IMR-90 (cell line): ENCODE data around the gene NUBPL. TPM values are rescaled to one million over a fixed set of nuclear protein-coding genes. Genes with fewer than 3 reads are reported as not detected.

Source experiments
- ATAC-seq: fragments of 200-7000 bp; cut with Tn5 transposase; 2 replicates; pipeline ENCODE4 v1.9.1; 2020; ENCODE audit warnings: low read depth, mild to moderate bottlenecking, moderate library complexity
- BruUV-seq: library from RNA; stranded (reverse); fragments of 400-500 nt; replicated peaks from 2 replicates; lab custom pipeline; 2021; lab: Mats Ljungman, UMichigan
- CTCF ChIA-PET: fragments of 300-600 bp; formaldehyde crosslinking; extraction: SDS; loops from one replicate; lab custom pipeline; 2021; ENCODE audit warnings: antibody characterized with exemption; lab: Yijun Ruan, JAX
- POLR2A ChIA-PET: fragments of 300-600 bp; sonication (Branson Sonifier 250); formaldehyde crosslinking; loops from one replicate; lab custom pipeline; 2022; ENCODE audit warnings: antibody characterized with exemption; ENCODE audit not compliant: unreplicated experiment; lab: Charles Lee
- DNase-seq: peaks from one replicate; pipeline ENCODE4 v3.0.0; 2013
- H2AFZ ChIP-seq: replicated peaks from 2 replicates; pipeline ENCODE3; 2013; ENCODE audit warnings: low read length, mild to moderate bottlenecking; ENCODE audit not compliant: poor library complexity
- H2AK5ac ChIP-seq: 2 replicates; pipeline ENCODE4 v1.6.1; 2013; ENCODE audit warnings: low read depth, low read length, inconsistent platforms
- H2AK9ac ChIP-seq: replicated peaks from 2 replicates; pipeline ENCODE3; 2013; ENCODE audit warnings: mild to moderate bottlenecking, low read depth, low read length, moderate library complexity; ENCODE audit not compliant: poor library complexity
- H2BK120ac ChIP-seq: 2 replicates; pipeline ENCODE4 v1.6.1; 2013; ENCODE audit warnings: low read depth, low read length, inconsistent platforms
- H2BK15ac ChIP-seq: 3 replicates; pipeline ENCODE4 v1.6.1; 2013; ENCODE audit warnings: low read depth, low read length, inconsistent platforms
- H2BK20ac ChIP-seq: 2 replicates; pipeline ENCODE4 v1.6.1; 2013; ENCODE audit warnings: low read depth, mild to moderate bottlenecking, inconsistent platforms, low read length, moderate library complexity
- H2BK5ac ChIP-seq: 2 replicates; pipeline ENCODE4 v1.6.1; 2013; ENCODE audit warnings: mild to moderate bottlenecking, low read depth, low read length, inconsistent platforms; ENCODE audit not compliant: poor library complexity, severe bottlenecking
- H3K14ac ChIP-seq: replicated peaks from 2 replicates; pipeline ENCODE4 v1.6.1; 2013; ENCODE audit warnings: low read depth, low read length, inconsistent platforms
- H3K18ac ChIP-seq: 2 replicates; pipeline ENCODE4 v1.6.1; 2013; ENCODE audit warnings: low read depth, low read length, control low read depth
- H3K23ac ChIP-seq: 2 replicates; pipeline ENCODE4 v1.6.1; 2013; ENCODE audit warnings: low read depth, low read length, inconsistent platforms
- H3K27ac ChIP-seq: 2 replicates; pipeline ENCODE4 v1.5.1; 2013; ENCODE audit warnings: mild to moderate bottlenecking, control low read depth, low read length; ENCODE audit not compliant: insufficient read depth
- H3K27me3 ChIP-seq: 2 replicates; pipeline ENCODE4 v1.6.1; 2013; ENCODE audit warnings: low read length; ENCODE audit not compliant: control insufficient read depth, insufficient read depth
- H3K36me3 ChIP-seq: 2 replicates; pipeline ENCODE4 v1.6.1; 2013; ENCODE audit warnings: low read length, mixed read lengths; ENCODE audit not compliant: control insufficient read depth, insufficient read depth
- H3K4ac ChIP-seq: 2 replicates; pipeline ENCODE4 v1.6.1; 2013; ENCODE audit warnings: low read depth, low read length, inconsistent platforms
- H3K4me1 ChIP-seq: 2 replicates; pipeline ENCODE4 v1.6.1; 2013; ENCODE audit warnings: low read length, mixed read lengths; ENCODE audit not compliant: control insufficient read depth, insufficient read depth
- H3K4me2 ChIP-seq: 2 replicates; pipeline ENCODE4 v1.6.1; 2013; ENCODE audit warnings: low read depth, mild to moderate bottlenecking, control low read depth, low read length, moderate library complexity
- H3K4me3 ChIP-seq: 2 replicates; pipeline ENCODE4 v1.5.1; 2013; ENCODE audit warnings: low read depth, mild to moderate bottlenecking, control low read depth, low read length, moderate library complexity; ENCODE audit not compliant: insufficient read depth
- H3K56ac ChIP-seq: 2 replicates; pipeline ENCODE4 v1.6.1; 2013; ENCODE audit warnings: low read length, inconsistent platforms; ENCODE audit not compliant: insufficient read depth; ENCODE audit errors: extremely low read depth
- H3K79me1 ChIP-seq, 2 experiments: 2 replicates each; pipeline ENCODE4 v1.6.1; 2013; ENCODE audit warnings: low read length in 2 of 2, inconsistent platforms in 1 of 2, low read depth in 1 of 2
- H3K9ac ChIP-seq: 2 replicates; pipeline ENCODE4 v1.6.1; 2013; ENCODE audit warnings: low read depth, low read length, control low read depth
- H3K9me1 ChIP-seq: 2 replicates; pipeline ENCODE4 v1.6.1; 2013; ENCODE audit warnings: low read length, inconsistent platforms; ENCODE audit not compliant: insufficient read depth
- H3K9me3 ChIP-seq: 2 replicates; pipeline ENCODE4 v1.6.1; 2013; ENCODE audit warnings: low read length; ENCODE audit not compliant: control insufficient read depth, insufficient read depth
- H4K20me1 ChIP-seq: 2 replicates; pipeline ENCODE4 v1.6.1; 2013; ENCODE audit warnings: low read length, inconsistent platforms; ENCODE audit not compliant: insufficient read depth
- H4K5ac ChIP-seq: 2 replicates; pipeline ENCODE4 v1.6.1; 2013; ENCODE audit warnings: mild to moderate bottlenecking, low read depth, low read length, control low read depth
- H4K8ac ChIP-seq, 2 experiments: 2 replicates each; pipeline ENCODE4 v1.6.1; 2013; ENCODE audit warnings: low read depth in 2 of 2, low read length in 2 of 2, control low read depth in 1 of 2, inconsistent platforms in 1 of 2
- H4K91ac ChIP-seq: 2 replicates; pipeline ENCODE4 v1.6.1; 2013; ENCODE audit warnings: low read depth, low read length, inconsistent platforms; ENCODE audit not compliant: insufficient read depth
- BHLHE40 ChIP-seq: fragments of 150-350 bp; IDR thresholded peaks from 2 replicates; pipeline ENCODE4 v1.6.1; 2016; ENCODE audit warnings: mild to moderate bottlenecking, low read depth, low read length
- CHD1 ChIP-seq: IDR thresholded peaks from 2 replicates; pipeline ENCODE4 v1.6.1; 2012; ENCODE audit warnings: low read depth, low read length, improper control_type of control experiment
- CTCF ChIP-seq: conservative IDR thresholded peaks from 2 replicates; pipeline ENCODE4 v1.5.1; 2012; ENCODE audit warnings: mild to moderate bottlenecking, low read depth, low read length, improper control_type of control experiment
- FOS ChIP-seq: fragments of 150-350 bp; IDR thresholded peaks from 2 replicates; pipeline ENCODE4 v1.6.1; 2016; ENCODE audit warnings: low read depth, low read length
- MXI1 ChIP-seq: IDR thresholded peaks from 2 replicates; pipeline ENCODE4 v1.6.1; 2012; ENCODE audit warnings: low read depth, mild to moderate bottlenecking, low read length, moderate library complexity, borderline replicate concordance
- POLR2A ChIP-seq: IDR thresholded peaks from 2 replicates; pipeline ENCODE4 v1.6.1; 2012; ENCODE audit warnings: mild to moderate bottlenecking, low read depth, low read length
- RAD21 ChIP-seq: IDR thresholded peaks from 2 replicates; pipeline ENCODE4 v1.6.1; 2012; ENCODE audit warnings: low read length, improper control_type of control experiment
- RCOR1 ChIP-seq: IDR thresholded peaks from 2 replicates; pipeline ENCODE4 v1.6.1; 2012; ENCODE audit warnings: mild to moderate bottlenecking, low read length, improper control_type of control experiment; ENCODE audit not compliant: insufficient replicate concordance
- RFX5 ChIP-seq: IDR thresholded peaks from 2 replicates; pipeline ENCODE4 v1.8.0; 2012; ENCODE audit warnings: low read depth, mild to moderate bottlenecking, low read length, moderate library complexity
- SMC3 ChIP-seq: fragments of 150-350 bp; IDR thresholded peaks from 2 replicates; pipeline ENCODE4 v1.6.1; 2016; ENCODE audit warnings: low read depth, mild to moderate bottlenecking, antibody characterized with exemption, low read length, moderate library complexity
- USF2 ChIP-seq: fragments of 150-350 bp; IDR thresholded peaks from 2 replicates; pipeline ENCODE4 v1.6.1; 2017; ENCODE audit warnings: mild to moderate bottlenecking, antibody characterized with exemption, low read length, low read depth
- WGBS, 2 experiments: methylation state at CpG; one replicate each; pipeline versions ENCODE4 v1.1.5 to v1.1.7; 2013; ENCODE audit warnings: missing lambda C conversion rate in 2 of 2; ENCODE audit not compliant: insufficient read length in 1 of 2; ENCODE audit errors: extremely low coverage in 2 of 2; 5-methylcytosine and 5-hydroxymethylcytosine counted together
- dilution Hi-C: fragments of 300-500 bp; cut with HindIII; formaldehyde crosslinking; loops from one replicate; pipeline ENCODE4 v1.14.3; 2018; ENCODE audit warnings: low sequenced_read_pairs; ENCODE audit not compliant: unreplicated experiment
- in situ Hi-C: fragments of 300-500 bp; cut with MboI; formaldehyde crosslinking; loops from 3 replicates; pipeline ENCODE4 v1.14.3; 2019; ENCODE audit warnings: low sequenced_read_pairs, inconsistent platforms, mixed read lengths
- intact Hi-C: fragments of 100-400 bp; cut with micrococcal nuclease; formaldehyde crosslinking; loops from 2 replicates; pipeline ENCODE4 v1.10.0; 2022
- polyA plus RNA-seq, 3 experiments: library from polyadenylated mRNA; depleted of rRNA; stranded (reverse); fragments of >200 nt; gene quantifications; 2 replicates each; pipeline ENCODE4 v1.2.3, GENCODE V29; 2012; ENCODE audit warnings: low replicate concordance in 1 of 3
- total RNA-seq: library from RNA; depleted of rRNA; stranded (reverse); fragments of >200 nt; gene quantifications from 2 replicates; pipeline ENCODE4 v1.2.3, GENCODE V29; 2012
- TF ChIP-seq, protein P1 (sequence below): fragments of 150-350 bp; IDR thresholded peaks from 2 replicates; pipeline ENCODE4 v1.6.1; 2016; ENCODE audit warnings: low read depth, mild to moderate bottlenecking, low read length, moderate library complexity, borderline replicate concordance

NUBPL gene
- total and polyA plus RNA-seq, 2 of the 4 experiments (the other 2 are of a cell fraction), result 5.4 to 11.5 TPM

DNA sequence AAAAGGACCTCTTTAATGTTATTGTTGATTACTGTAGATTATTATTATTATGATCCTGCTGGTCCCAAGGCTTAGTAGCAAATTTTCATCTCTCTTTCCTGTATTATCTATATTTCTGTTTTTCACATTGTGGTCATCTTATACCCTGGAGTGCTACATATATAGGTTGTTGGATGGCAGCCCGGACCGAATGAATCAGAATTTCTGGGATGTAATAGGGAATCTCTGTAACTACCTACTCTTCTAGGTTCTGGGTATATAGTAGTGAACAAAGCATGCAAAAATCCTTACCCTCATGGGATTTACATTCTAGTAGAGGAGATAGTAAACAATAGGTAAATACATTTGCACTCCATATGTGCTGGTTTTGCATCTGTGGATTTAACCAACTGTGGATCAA, 31.4 kb downstream of the NUBPL start:
- POLR2A ChIA-PET, result no interaction called here
- DNase-seq, result peak; percentile 36

More for the DNA sequence above, 31.4 kb downstream of the NUBPL start:
- intact Hi-C loops, result no loop called here
- H2AK5ac ChIP-seq, result no peak overlapping the region
- TF ChIP-seq MXI1 (no peak), USF2 (no peak), CHD1 (no peak), RCOR1 (no peak), POLR2A (no peak), CTCF (no peak), BHLHE40 (no peak), FOS (no peak), RAD21 (no peak), RFX5 (no peak), SMC3 (no peak)
- TF ChIP-seq, protein P1, sequence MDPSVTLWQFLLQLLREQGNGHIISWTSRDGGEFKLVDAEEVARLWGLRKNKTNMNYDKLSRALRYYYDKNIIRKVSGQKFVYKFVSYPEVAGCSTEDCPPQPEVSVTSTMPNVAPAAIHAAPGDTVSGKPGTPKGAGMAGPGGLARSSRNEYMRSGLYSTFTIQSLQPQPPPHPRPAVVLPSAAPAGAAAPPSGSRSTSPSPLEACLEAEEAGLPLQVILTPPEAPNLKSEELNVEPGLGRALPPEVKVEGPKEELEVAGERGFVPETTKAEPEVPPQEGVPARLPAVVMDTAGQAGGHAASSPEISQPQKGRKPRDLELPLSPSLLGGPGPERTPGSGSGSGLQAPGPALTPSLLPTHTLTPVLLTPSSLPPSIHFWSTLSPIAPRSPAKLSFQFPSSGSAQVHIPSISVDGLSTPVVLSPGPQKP, result no peak
- H3K27ac ChIP-seq, result no peak overlapping the region
- no peaks in the 10 kb centered on the region for H3K27me3 ChIP-seq
- H3K56ac ChIP-seq, result no peak overlapping the region
- BruUV-seq, result no TSS peak
- H3K4ac ChIP-seq, result no peak overlapping the region
- no peak for ATAC-seq
- no CpG with 5 or more reads among the region's 2 CpGs for WGBS, 2 experiments
- no peaks in the 10 kb centered on the region for H3K36me3 ChIP-seq
- H3K9me3 ChIP-seq, result no peaks in the 10 kb centered on the region
- no peak overlapping the region for H3K9ac ChIP-seq
- 0 out of 2 replicates have a peak, but pooled peaks cover 2% of the 10 kb centered on the region for H3K4me1 ChIP-seq
- H3K9me1 ChIP-seq, result no peaks in the 10 kb centered on the region
- no peak overlapping the region for H3K4me3 ChIP-seq
- in situ Hi-C loops, result no loop called here
- H4K5ac ChIP-seq, result no peak overlapping the region
- H4K8ac ChIP-seq, result no peak overlapping the region
- H2BK20ac ChIP-seq, result no peak overlapping the region
- no peak overlapping the region for H2BK5ac ChIP-seq
- H2AFZ ChIP-seq, result no peak overlapping the region
- no peak overlapping the region for H3K18ac ChIP-seq
- H3K4me2 ChIP-seq, result no peak overlapping the region
- CTCF ChIA-PET, result no interaction called here
- no peak overlapping the region for H2AK9ac ChIP-seq
- dilution Hi-C loops, result no loop called here
- no peak overlapping the region for H4K91ac ChIP-seq
- no peaks in the 10 kb centered on the region for H4K20me1 ChIP-seq
- H3K14ac ChIP-seq, result no peak overlapping the region
- H3K79me1 ChIP-seq, result no peaks in the 10 kb centered on the region
- no peak overlapping the region for H3K23ac ChIP-seq
- H2BK120ac ChIP-seq, result no peak overlapping the region
- no peak overlapping the region for H2BK15ac ChIP-seq
